Stimulated activated naive CD8-positive, alpha-beta T cell treated with anti-CD3 and anti-CD28 coated beads, Interleukin-15, Interleukin-2, amounts not matched to agents 100 U/mL and 50 U/mL, for 24 hours (primary cell): ENCODE measurements around the gene MAGEH1.
"Not testable (repeated sequence)": the region's sequence is repeated elsewhere in the genome, so short reads cannot be mapped to it uniquely, and the experiment has no call there.

ENCODE experiments used
- ATAC-seq: fragments of 150-1000 bp; cut with Tn5 transposase; one replicate; pipeline ENCODE4 v1.10.0; 2021
- DNase-seq: peaks from one replicate; pipeline ENCODE4 v3.0.0; 2021

Gene MAGEH1, protein sequence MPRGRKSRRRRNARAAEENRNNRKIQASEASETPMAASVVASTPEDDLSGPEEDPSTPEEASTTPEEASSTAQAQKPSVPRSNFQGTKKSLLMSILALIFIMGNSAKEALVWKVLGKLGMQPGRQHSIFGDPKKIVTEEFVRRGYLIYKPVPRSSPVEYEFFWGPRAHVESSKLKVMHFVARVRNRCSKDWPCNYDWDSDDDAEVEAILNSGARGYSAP

DNA sequence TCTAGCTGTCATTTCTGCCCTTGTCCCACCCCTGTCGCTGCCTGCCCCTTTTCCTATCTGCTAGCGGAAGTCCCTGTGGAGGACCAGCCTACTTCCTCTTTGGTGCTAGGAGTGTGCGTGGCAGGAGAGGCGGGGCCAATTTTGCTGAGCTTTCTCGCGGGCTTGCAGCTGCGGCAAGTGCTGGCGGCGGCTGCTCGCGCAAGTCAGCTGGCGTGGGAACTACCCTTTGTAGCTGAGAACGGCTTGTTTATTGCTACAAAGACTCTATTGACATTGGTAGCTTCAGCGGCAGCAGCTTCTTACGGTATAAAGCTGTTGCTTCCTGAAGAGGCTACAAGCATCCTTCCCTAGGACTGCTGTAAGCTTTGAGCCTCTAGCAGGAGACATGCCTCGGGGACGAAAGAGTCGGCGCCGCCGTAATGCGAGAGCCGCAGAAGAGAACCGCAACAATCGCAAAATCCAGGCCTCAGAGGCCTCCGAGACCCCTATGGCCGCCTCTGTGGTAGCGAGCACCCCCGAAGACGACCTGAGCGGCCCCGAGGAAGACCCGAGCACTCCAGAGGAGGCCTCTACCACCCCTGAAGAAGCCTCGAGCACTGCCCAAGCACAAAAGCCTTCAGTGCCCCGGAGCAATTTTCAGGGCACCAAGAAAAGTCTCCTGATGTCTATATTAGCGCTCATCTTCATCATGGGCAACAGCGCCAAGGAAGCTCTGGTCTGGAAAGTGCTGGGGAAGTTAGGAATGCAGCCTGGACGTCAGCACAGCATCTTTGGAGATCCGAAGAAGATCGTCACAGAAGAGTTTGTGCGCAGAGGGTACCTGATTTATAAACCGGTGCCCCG is at the start of gene MAGEH1:
MAGEH1 (plus strand) TSS at position 138 of the 843 bp plus-strand sequence; CDS start at position 386, 248 bp downstream.
- ATAC-seq (peak; percentile 99), DNase-seq (peak; percentile 73)

- not testable (repeated sequence) for ATAC-seq, DNase-seq
Measured at GRCh38 chrX:55427079-55427478, 24.8 kb upstream of the MAGEH1 start.

DNA sequence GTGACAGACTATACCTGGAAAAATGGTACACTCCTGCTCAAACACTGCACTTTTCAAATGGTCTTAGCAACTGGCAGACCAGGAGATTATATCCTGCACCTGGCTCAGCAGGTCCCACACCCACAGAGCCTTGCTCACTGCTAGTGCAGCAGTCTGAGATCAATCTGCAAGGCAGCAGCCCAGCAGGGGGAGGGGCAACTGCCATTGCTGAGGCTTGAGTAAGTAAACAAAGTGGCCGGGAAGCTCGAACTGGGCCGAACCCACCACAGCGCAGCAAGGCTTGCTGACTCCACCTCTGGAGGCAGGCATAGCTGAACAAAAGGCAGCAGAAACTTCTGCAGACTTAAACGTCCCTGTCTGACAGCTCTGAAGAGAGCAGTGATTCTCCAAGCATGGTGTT is 8.5 kb upstream of the MAGEH1 start:
- DNase-seq, ATAC-seq: not testable (repeated sequence)

GRCh38 chrX:55450259-55450658 is 1.7 kb upstream of the MAGEH1 start:
- no peak for DNase-seq
- no peak for ATAC-seq

DNA sequence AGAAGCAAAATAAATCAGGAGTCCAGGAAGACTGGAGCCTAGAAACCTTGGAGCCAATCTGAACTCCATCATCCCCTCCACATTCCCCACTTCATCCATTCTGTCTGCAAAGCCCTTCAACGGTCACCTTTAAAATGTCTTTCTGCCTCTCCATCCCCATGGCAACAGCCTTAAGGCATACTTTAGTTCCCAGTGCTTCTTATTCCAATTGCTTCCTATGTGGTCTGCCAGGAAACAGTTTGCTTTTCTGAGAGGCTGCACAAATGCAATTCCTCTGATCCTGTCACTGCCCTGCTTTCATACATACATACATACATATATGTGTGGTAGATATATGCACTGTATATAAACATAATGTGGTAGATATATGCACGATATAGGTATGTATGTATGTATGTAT is 786 bp upstream of the MAGEH1 start:
- ATAC-seq (no peak), DNase-seq (no peak)

- DNase-seq (no peak), ATAC-seq (peak; percentile 16)
Measured at GRCh38 chrX:55451626-55451989, 319 bp upstream of the MAGEH1 start.

- DNase-seq (peak; percentile 3), ATAC-seq (no peak)
Measured at GRCh38 chrX:55452833-55453124, 852 bp downstream of the MAGEH1 start.

- not testable (repeated sequence) for DNase-seq, ATAC-seq
Measured at GRCh38 chrX:55455708-55456107, 3.8 kb downstream of the MAGEH1 start.

DNA sequence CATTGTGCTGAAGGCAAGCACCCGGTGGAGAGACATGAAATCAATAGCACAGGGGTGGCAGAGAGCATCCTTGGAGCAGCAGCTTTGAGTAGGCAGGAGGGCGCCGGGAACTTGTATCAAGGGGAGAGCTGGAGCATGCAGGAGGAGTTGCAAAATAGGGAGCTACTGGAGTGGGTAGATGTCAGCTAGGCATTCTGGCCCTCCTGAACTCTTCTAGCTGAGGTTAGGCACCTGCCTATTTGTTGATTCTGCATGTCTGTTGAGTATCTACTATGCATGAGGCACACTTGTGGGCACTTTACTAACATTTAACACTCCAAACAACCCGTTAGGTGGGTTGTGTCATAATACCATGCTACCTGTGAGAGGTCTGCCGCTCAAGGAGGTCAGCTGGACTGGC is 7.5 kb downstream of the MAGEH1 start:
- ATAC-seq, DNase-seq: not testable (repeated sequence)

DNA sequence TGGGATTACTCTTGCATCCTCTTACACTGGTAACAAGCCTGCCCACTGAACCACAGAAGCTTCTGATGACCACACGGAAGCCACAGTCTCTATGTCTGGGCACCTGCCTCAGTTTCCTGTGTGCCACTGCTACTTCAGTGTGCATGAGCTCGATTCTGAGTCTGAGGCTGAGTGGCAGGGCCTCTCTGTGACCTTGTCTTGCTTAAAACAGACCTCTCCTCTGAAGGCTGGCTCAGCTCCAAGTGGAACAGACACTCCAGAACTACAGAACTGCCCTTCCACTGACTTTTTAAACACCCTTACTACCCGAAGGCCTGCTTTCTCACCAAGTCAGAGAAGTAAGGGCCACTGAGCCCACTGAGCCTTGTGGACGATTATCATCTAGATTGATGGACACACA is 8.0 kb downstream of the MAGEH1 start:
- not testable (repeated sequence) for ATAC-seq

DNA sequence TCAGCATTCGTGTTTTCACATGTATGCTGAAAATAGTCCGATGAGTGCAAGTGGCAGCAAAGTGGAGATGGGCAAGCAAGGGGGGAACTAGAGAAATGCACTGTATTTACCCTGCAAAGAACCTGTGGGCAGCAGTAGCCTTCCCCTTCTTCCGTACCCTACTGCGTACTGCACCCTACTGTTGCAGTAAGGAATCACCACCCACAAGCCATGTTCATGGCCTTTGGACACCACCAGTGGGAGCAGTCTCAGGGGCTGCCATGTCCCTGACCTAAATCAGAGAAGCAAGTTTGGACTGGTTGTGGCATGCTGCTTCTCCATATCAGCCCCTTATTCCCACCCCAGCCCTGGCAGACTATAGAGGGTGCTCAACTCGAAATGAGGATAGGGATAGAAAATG is 12.1 kb downstream of the MAGEH1 start:
- DNase-seq, ATAC-seq: not testable (repeated sequence)

More for the DNA sequence above, 8.0 kb downstream of the MAGEH1 start:
- not testable (repeated sequence) for DNase-seq

- not testable (repeated sequence) for DNase-seq, ATAC-seq
Measured at GRCh38 chrX:55465108-55465507, 13.2 kb downstream of the MAGEH1 start.

- not testable (repeated sequence) for DNase-seq, ATAC-seq
Measured at GRCh38 chrX:55465791-55466190, 13.9 kb downstream of the MAGEH1 start.

GRCh38 chrX:55479956-55480355 is 28.0 kb downstream of the MAGEH1 start:
- DNase-seq, ATAC-seq: not testable (repeated sequence)

DNA sequence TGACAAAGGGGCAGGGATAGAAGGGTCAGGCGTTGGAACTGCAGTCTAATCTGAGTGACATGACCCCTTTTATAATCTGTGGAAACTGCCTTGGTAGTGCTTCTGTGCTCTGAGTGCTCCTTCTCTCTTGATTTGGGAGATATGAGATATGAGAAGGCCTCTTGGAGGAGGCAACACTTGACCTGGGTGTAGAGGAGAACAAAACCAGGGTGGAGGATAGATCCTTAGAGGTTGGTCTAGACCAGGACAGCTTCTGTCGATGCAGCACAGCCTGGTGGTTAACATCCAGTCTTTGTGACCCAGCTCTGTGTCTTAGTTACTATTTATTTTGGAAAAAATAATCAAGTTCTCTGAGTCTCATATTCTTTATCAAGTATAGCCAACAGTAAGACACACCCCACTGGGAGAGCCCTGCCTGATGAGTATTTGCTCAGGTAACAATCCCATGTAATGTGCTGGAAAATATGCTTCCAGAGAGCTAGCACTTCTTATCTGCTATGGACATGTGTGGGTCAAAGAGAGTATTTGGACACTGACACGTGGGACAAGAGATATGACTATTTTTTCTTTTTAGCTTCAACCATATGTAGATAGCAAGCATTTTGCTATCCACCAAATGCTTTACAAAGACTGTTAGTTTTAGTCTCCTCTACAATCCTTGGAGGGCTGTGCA is 28.6 kb downstream of the MAGEH1 start:
- no peak for ATAC-seq

GRCh38 chrX:55484948-55485347 is 33.0 kb downstream of the MAGEH1 start:
- ATAC-seq: no peak
- DNase-seq: no peak

More for the DNA sequence above, 28.6 kb downstream of the MAGEH1 start:
- DNase-seq: no peak

DNA sequence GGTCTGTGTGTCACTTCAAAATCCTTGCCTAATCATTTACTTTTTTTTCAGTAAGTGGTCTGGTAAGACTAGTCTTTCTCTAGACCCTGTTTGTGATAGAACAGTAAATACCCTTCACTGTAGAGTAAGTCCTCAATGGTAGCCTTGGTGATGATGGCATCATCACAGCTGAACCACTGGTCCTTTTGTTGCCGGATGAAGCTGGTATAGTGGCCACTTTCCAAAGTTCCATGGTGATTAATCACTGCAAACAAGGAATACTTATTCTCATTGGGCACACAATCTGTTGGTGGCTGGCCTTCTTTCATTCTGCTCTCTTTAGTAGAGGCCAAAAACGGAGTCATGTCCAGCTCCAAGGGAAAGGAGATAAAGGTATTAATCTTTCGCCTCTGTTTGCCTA is 34.8 kb downstream of the MAGEH1 start:
- ATAC-seq (no peak), DNase-seq (no peak)

- ATAC-seq (no peak), DNase-seq (no peak)
Measured at GRCh38 chrX:55487143-55487542, 35.2 kb downstream of the MAGEH1 start.

DNA sequence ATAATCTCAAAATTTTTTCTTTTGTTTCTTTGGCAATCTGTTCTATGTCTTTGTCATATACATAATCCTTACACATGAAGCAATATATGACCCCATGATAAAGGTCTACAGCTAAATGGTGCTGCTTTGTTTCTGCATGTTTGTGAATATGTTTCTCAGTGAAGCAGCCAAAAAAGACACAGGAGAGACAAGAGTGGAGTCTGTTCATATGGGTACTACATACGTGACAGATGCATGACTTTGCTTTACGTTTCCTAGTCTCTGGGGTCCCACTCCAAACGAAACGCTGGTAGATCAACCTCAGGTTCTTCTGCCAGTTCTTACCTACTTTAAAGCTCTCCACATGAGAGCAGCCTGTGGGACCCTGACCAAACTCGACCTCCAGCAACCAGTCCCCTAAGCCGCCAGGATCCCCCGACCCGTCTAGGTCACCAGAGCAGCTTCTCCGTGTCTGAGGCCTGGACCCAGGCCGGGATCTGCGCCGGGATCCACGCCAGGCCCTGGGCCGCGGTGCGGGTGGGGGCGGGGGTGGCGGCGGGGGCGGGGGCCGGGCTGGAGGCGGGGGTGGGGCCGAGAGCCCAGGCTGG is 36.2 kb downstream of the MAGEH1 start:
- no peak for ATAC-seq

DNA sequence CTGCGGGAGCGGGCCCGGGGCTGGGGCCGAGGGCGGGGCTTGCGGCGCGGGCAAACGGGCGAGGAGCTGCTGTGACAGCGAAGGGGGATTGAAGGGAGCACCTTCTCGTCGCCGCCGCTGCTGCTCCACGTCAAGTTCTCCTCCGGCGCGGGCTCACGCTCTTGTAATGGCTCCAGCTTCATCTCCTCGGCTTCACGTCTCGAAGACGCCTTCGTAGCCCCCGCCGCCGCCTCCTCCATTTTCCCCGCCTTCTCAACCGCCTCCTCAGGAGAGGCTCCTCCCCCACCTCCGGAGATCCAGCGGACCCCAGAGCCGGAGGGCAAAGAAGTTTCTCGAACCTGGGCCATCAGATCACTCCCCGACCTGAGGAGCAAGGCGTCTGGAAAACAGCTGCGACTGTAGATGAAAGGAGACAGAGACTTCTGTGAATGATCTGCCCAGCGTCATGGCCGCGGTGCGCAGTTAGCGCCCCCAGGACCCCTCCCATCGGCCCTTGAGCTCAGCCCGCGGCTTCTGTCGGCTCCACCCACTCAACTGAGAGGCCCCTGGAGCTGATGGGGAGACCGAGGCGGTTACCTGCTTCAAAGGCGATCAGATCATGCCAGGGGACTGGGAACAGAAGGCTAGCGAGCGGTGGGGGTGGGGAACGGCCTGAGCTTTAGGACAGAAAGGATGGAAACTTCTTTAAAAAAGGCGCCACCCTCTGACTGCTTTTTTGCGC is 36.8 kb downstream of the MAGEH1 start:
- peak; percentile 67 for ATAC-seq
- peak; percentile 52 for DNase-seq

More for the DNA sequence above, 36.2 kb downstream of the MAGEH1 start:
- no peak for DNase-seq

- ATAC-seq (peak; percentile 42), DNase-seq (peak; percentile 20)
Measured at GRCh38 chrX:55489314-55490009, 37.5 kb downstream of the MAGEH1 start, which contains the start of gene USP51. USP51 (minus strand) TSS chrX:55489848; CDS start chrX:55488939, 909 bp downstream.
